Right lobe of liver (tissue), 6 donors: Measurements from ENCODE around the gene DLK2. TPM values are rescaled to one million over a fixed set of nuclear protein-coding genes. Genes with fewer than 3 reads are reported as not detected.

ENCODE experiments used
- ATAC-seq, 4 donors: fragments of 200-7000 bp; cut with Tn5 transposase; one replicate each; pipeline ENCODE4 v1.9.1; 2020; ENCODE audit warnings: mild to moderate bottlenecking in 4 of 4, moderate library complexity in 4 of 4
- DNase-seq, 3 donors: peaks; one replicate each; pipeline ENCODE4 v3.0.0-alpha.2; 2020
- H3K27ac ChIP-seq, 3 donors: fragments of 200-600 bp; one replicate each; pipeline ENCODE4 v1.8.0; 2022
- H3K27me3 ChIP-seq, 2 donors: fragments of 200-600 bp; one replicate each; pipeline ENCODE4 v1.8.0; 2022
- H3K36me3 ChIP-seq, 4 donors: fragments of 200-600 bp; sonication (generic) in 1 of 4; one replicate each; pipeline versions ENCODE4 v1.5.1 to v1.8.0; 2017 to 2022; ENCODE audit warnings: control low read depth in 1 of 4
- H3K4me1 ChIP-seq, 4 donors: fragments of 200-600 bp; sonication (generic) in 1 of 4; one replicate each; pipeline versions ENCODE4 v1.5.1 to v1.8.0; 2017 to 2022; ENCODE audit warnings: control low read depth in 1 of 4
- H3K4me3 ChIP-seq, 3 donors: fragments of 200-600 bp; one replicate each; pipeline ENCODE4 v1.8.0; 2022
- H3K9me3 ChIP-seq, 4 donors: fragments of 200-600 bp; sonication (generic) in 1 of 4; one replicate each; pipeline versions ENCODE4 v1.5.1 to v1.8.0; 2017 to 2022; ENCODE audit warnings: control low read depth in 1 of 4
- POLR2A ChIP-seq: fragments of 450-650 bp; IDR thresholded peaks from one replicate; pipeline ENCODE4 v1.6.1; 2017; ENCODE audit warnings: antibody characterized with exemption, mild to moderate bottlenecking
- WGBS: methylation state at CpG from one replicate; pipeline ENCODE4 v1.1.6; 2018; ENCODE audit warnings: low coverage, low lambda C conversion rate; ENCODE audit not compliant: insufficient coverage; ENCODE audit errors: missing lambda C conversion rate; 5-methylcytosine and 5-hydroxymethylcytosine counted together
- intact Hi-C, 2 donors: fragments of 100-400 bp; cut with DNase I; formaldehyde crosslinking; loops; one replicate each; pipeline versions ENCODE4 v1.11.2 to v1.14.1; 2022
- total RNA-seq, 6 experiments: library from RNA; depleted of rRNA in 2 of 6; stranded (reverse); fragments of >200 nt in 2 of 6; fragmentation: NEBNext Ultra II Directional in 3 of 6; extraction: Animal tissue kit (Norgen Biotek cat#: 25700) in 3 of 6; gene quantifications; one replicate each; pipeline versions ENCODE4 v1.1.0 to v1.2.4, GENCODE V29; 2016 to 2023
- TF ChIP-seq, protein P1 (sequence below), 4 donors: fragments of 200-600 bp in 3 of 4; fragments of 450-650 bp in 1 of 4; IDR thresholded peaks; one replicate each; pipeline versions ENCODE4 v1.5.1 to v1.8.0; 2016 to 2022; ENCODE audit warnings: antibody characterized with exemption in 4 of 4, mild to moderate bottlenecking in 2 of 4
- donor health status: DM: no; HTN: yes; CAD: no.
- donor health status: DM: no; HTN: no; CAD: no.
- donor health status: DM: no; HTN: no; CAD: no.
- donor health status: DM: no; HTN: yes; CAD: no.
- donor health status: DM: no; HTN: yes; CAD: no.

DLK2 gene
- total RNA-seq, 6 experiments from 2014 or later, result 0.13 TPM; not detected in 5

DNA sequence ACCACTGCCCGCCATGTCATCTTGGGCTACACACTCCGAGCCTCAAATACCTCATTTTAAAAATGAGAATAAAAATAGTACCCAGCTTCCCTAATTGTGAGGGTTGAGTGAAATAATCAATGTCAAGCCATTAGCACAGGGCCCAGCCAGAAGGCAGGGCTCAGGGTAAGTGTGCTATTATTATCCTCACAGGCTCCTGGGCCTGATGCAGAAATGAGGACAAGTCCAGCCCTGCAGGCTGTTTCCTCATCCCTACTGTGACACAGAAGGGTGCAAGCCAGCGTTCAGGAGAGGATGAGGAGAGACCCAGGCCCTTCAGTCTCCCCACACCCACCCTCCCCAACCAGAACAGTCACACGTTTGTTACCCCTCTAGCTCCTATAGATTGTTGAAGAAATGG lies 4.0 kb downstream of the DLK2 start:
- Histone ChIP-seq H3K36me3 (peaks cover 0 to 25% (median 4%) of the 10 kb centered on the region in 4 donors), H3K4me1 (peaks cover 0 to 13% (median 0%) of the 10 kb centered on the region in 4 donors), H3K27ac (no peak overlapping the region), H3K4me3 (no peak overlapping the region), H3K9me3 (no peaks in the 10 kb centered on the region), H3K27me3 (peaks cover 0 to 3% of the 10 kb centered on the region in 2 donors)
- no CpG with 5 or more reads among the region's 4 CpGs for WGBS
- TF ChIP-seq POLR2A, result no peak
- ATAC-seq, result no peak
- DNase-seq, result no peak
- intact Hi-C loops, result loop anchor here (5.0 kb wide), 1 partner anchor 56 kb away; no protein-coding TSS in a partner anchor

DNA sequence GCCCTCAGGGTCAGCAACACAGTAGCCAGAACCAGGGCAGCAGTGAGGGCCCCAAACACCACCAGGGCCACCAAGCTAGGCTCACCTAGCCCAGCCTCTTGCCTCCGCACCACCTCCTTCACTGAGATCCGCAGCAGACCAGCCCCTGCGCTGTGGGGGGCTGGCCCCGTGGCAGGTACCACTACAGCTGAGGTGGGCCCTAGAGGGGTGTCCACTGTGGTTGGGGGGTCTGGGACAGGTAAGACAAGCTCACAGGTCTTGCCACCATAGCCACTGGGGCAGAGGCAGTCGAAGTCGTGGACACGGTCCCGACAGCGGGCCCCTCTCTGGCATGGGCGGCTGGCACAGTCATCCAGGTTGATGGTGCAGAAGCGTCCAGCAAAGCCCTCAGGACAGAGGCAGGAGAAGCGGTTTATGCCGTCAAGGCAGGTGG lies 4.6 kb downstream of the DLK2 start:
- no peak for DNase-seq
- no peaks in the 10 kb centered on the region for H3K9me3 ChIP-seq
- peaks cover 0 to 11% (median 0%) of the 10 kb centered on the region in 4 donors for H3K4me1 ChIP-seq
- intact Hi-C loops, result loop anchor here (5.0 kb wide), 1 partner anchor 57 kb away; no protein-coding TSS in a partner anchor
- H3K27ac ChIP-seq, result no peak overlapping the region
- no peak for ATAC-seq
- H3K27me3 ChIP-seq, result no peaks in the 10 kb centered on the region
- H3K4me3 ChIP-seq, result no peak overlapping the region
- no peak for TF ChIP-seq POLR2A
- TF ChIP-seq, protein P1, sequence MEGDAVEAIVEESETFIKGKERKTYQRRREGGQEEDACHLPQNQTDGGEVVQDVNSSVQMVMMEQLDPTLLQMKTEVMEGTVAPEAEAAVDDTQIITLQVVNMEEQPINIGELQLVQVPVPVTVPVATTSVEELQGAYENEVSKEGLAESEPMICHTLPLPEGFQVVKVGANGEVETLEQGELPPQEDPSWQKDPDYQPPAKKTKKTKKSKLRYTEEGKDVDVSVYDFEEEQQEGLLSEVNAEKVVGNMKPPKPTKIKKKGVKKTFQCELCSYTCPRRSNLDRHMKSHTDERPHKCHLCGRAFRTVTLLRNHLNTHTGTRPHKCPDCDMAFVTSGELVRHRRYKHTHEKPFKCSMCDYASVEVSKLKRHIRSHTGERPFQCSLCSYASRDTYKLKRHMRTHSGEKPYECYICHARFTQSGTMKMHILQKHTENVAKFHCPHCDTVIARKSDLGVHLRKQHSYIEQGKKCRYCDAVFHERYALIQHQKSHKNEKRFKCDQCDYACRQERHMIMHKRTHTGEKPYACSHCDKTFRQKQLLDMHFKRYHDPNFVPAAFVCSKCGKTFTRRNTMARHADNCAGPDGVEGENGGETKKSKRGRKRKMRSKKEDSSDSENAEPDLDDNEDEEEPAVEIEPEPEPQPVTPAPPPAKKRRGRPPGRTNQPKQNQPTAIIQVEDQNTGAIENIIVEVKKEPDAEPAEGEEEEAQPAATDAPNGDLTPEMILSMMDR (IDR thresholded peaks at IDR 0.05), result no peak
- H3K36me3 ChIP-seq, result peaks cover 0 to 25% (median 4%) of the 10 kb centered on the region in 4 donors
- 96% methylated on average over 9 of the region's 13 CpGs for WGBS

DNA sequence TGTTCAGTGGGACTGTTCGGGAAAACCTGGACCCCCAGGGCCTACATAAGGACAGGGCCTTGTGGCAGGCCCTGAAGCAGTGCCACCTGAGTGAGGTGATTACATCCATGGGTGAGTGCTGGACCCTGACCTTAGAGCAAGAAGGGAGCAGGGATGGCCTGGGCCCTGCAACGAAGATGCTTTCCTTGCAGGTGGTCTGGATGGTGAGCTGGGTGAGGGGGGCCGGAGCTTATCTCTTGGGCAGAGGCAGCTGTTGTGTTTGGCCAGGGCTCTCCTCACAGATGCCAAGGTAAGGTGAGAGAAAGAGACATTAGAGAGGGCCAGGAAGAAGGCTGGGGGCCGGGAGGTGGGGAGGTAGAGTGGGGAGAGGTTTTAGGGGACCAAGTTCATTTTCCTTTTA lies 6.4 kb downstream of the DLK2 start:
- Histone ChIP-seq H3K27ac (no peak overlapping the region), H3K4me1 (no peaks in the 10 kb centered on the region), H3K27me3 (no peaks in the 10 kb centered on the region), H3K9me3 (no peaks in the 10 kb centered on the region), H3K36me3 (peaks cover 0 to 27% (median 4%) of the 10 kb centered on the region in 4 donors), H3K4me3 (no peak overlapping the region)
- 96% methylated on average over 3 of the region's 4 CpGs for WGBS
- no peak for DNase-seq
- TF ChIP-seq POLR2A, result no peak
- TF ChIP-seq, protein P1 (IDR thresholded peaks at IDR 0.05), result no peak
- intact Hi-C loops, result no loop called here
- no peak for ATAC-seq

DNA sequence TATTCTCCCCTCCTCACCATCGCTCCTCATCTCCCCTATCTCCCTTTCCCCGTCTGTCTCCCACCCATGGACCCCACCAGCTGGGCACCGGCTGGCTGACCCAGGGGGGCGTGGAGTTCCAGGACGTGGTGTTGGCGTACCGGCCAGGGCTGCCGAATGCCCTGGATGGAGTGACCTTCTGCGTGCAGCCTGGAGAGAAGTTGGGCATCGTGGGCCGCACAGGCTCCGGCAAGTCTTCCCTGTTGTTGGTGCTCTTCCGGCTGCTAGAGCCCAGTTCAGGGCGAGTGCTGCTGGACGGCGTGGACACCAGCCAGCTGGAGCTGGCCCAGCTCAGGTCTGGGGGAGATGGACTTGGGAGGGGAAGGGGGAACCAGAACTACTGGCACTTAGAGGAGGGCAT lies 7.7 kb downstream of the DLK2 start:
- H3K4me3 ChIP-seq, result no peak overlapping the region
- peaks cover 0 to 39% (median 4%) of the 10 kb centered on the region in 4 donors for H3K36me3 ChIP-seq
- DNase-seq (no peak), ATAC-seq (no peak)
- TF ChIP-seq, protein P1 (IDR thresholded peaks at IDR 0.05), result no peak
- no peak for TF ChIP-seq POLR2A
- 97% methylated on average over 8 of the region's 16 CpGs for WGBS
- no peak overlapping the region for H3K27ac ChIP-seq
- intact Hi-C loops, result no loop called here
- no peaks in the 10 kb centered on the region for H3K9me3 ChIP-seq
- no peaks in the 10 kb centered on the region for H3K4me1 ChIP-seq
- H3K27me3 ChIP-seq, result no peaks in the 10 kb centered on the region

DNA sequence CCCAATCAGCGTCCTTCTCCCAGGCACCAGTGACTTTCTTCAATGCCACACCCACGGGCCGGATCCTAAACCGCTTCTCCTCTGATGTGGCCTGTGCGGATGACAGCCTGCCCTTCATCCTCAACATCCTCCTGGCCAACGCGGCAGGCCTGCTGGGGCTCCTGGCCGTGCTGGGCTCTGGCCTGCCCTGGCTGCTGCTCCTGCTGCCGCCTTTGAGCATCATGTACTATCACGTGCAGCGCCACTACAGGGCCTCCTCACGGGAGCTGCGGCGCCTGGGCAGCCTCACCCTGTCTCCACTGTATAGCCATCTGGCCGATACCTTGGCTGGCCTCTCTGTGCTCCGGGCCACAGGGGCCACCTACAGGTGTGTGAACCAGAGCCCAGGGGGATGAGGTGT lies 9.8 kb downstream of the DLK2 start:
- H3K9me3 ChIP-seq, result no peaks in the 10 kb centered on the region
- peaks cover 0 to 51% (median 7%) of the 10 kb centered on the region in 4 donors for H3K36me3 ChIP-seq
- TF ChIP-seq POLR2A, result no peak
- TF ChIP-seq, protein P1 (IDR thresholded peaks at IDR 0.05), result no peak
- H3K4me1 ChIP-seq, result no peaks in the 10 kb centered on the region
- H3K27me3 ChIP-seq, result no peaks in the 10 kb centered on the region
- intact Hi-C loops, result no loop called here
- DNase-seq (no peak), ATAC-seq (peak in 1 of 4 donors; percentile 10)
- no peak overlapping the region for H3K27ac ChIP-seq
- no peak overlapping the region for H3K4me3 ChIP-seq
- WGBS, result 85% methylated on average over 4 of the region's 16 CpGs
